Thymus (tissue), 11 donors: ENCODE data around the gene TLX1. TPM values are rescaled to one million over a fixed set of nuclear protein-coding genes. Genes with fewer than 3 reads are reported as not detected.
A peak's percentile ranks its signal among the peaks of the same experiment; 100 is the strongest.

Experiments
- DNase-seq, 9 donors: peaks; one replicate each; pipeline ENCODE4 v3.0.0-alpha.2; 2013; ENCODE audit warnings: low spot score in 9 of 9, low read depth in 6 of 9, missing footprints in 1 of 9
- H3K27ac ChIP-seq, 2 donors: one replicate each; pipeline ENCODE4 v1.5.1; 2013; ENCODE audit warnings: control low read depth in 1 of 2, low read depth in 1 of 2, low read length in 1 of 2, mild to moderate bottlenecking in 1 of 2, moderate library complexity in 1 of 2
- H3K27me3 ChIP-seq, 2 donors: one replicate each; pipeline ENCODE4 v1.5.1; 2013; ENCODE audit warnings: low read length in 1 of 2; ENCODE audit not compliant: control insufficient read depth in 2 of 2, insufficient read depth in 1 of 2
- H3K36me3 ChIP-seq, 2 donors: one replicate each; pipeline ENCODE4 v1.5.1; 2013; ENCODE audit warnings: low read length in 1 of 2, mild to moderate bottlenecking in 1 of 2, moderate library complexity in 1 of 2; ENCODE audit not compliant: control insufficient read depth in 2 of 2, insufficient read depth in 2 of 2
- H3K4me1 ChIP-seq, 2 donors: one replicate each; pipeline ENCODE4 v1.5.1; 2013; ENCODE audit warnings: low read length in 2 of 2; ENCODE audit not compliant: control insufficient read depth in 2 of 2, insufficient read depth in 2 of 2
- H3K4me3 ChIP-seq, 2 donors: one replicate each; pipeline ENCODE4 v1.5.1; 2013; ENCODE audit warnings: low read length in 2 of 2, control low read depth in 1 of 2, mild to moderate bottlenecking in 1 of 2
- H3K9me3 ChIP-seq, 2 donors: one replicate each; pipeline ENCODE4 v1.5.1; 2013; ENCODE audit warnings: low read length in 1 of 2, mild to moderate bottlenecking in 1 of 2; ENCODE audit not compliant: control insufficient read depth in 2 of 2, insufficient read depth in 1 of 2
- WGBS: extraction: QIAGEN DNeasy Blood & Tissue Kit; methylation state at CpG from one replicate; pipeline ENCODE4 v1.1.7; 2013; 5-methylcytosine and 5-hydroxymethylcytosine counted together
- polyA plus RNA-seq: library from polyadenylated mRNA; stranded (reverse); fragments of 200-250 nt; gene quantifications from one replicate; pipeline ENCODE4 v1.2.3, GENCODE V29; 2013
- total RNA-seq: library from RNA; stranded (reverse); fragments of 120-200 nt; gene quantifications from one replicate; pipeline ENCODE4 v1.2.4, GENCODE V29; 2013
- donor health status: healthy.

The TLX1 gene
- total and polyA plus RNA-seq, 2 donors: 0.05 to 0.27 TPM

GRCh38 chr10:101094121-101094879, 36.8 kb upstream of the TLX1 start:
- H3K4me3 ChIP-seq: no peak overlapping the region
- H3K9me3 ChIP-seq: no peaks in the 10 kb centered on the region
- WGBS: 83% methylated on average over 14 of the region's 14 CpGs
- H3K27me3 ChIP-seq: peaks cover 12 to 89% of the 10 kb centered on the region in 2 donors
- no peaks in the 10 kb centered on the region for H3K36me3 ChIP-seq
- no peak for DNase-seq
- no peak overlapping the region for H3K27ac ChIP-seq
- H3K4me1 ChIP-seq: no peaks in the 10 kb centered on the region

DNA sequence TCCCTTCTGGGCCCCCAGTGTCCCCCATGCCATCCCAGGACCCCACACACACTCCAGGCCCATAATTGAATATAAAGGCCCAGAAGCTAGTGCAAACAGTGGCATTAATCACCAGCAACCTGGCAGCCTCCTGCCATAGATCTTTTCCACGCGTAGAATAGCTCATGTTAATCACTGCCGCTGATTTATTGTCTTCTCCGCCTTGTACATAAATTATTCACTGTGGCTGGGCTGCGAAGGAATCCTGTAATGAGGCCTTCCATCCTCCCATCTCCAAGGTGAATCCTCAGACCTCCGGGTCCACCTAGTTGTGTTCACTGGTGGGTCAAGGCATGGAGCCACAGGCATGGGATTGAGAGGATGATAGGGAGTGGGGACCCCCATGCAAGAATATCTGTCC, 36.1 kb upstream of the TLX1 start:
- Histone ChIP-seq H3K4me1 (no peaks in the 10 kb centered on the region), H3K36me3 (no peaks in the 10 kb centered on the region), H3K27ac (no peak overlapping the region), H3K4me3 (no peak overlapping the region), H3K27me3 (peaks cover 12 to 89% of the 10 kb centered on the region in 2 donors), H3K9me3 (no peaks in the 10 kb centered on the region)
- no peak for DNase-seq
- 82% methylated on average over 6 of the region's 6 CpGs for WGBS

GRCh38 chr10:101095550-101096213, 35.4 kb upstream of the TLX1 start:
- H3K9me3 ChIP-seq: no peaks in the 10 kb centered on the region
- WGBS: 20% methylated on average over 7 of the region's 7 CpGs
- peak; percentile 13 to 53 (median 25) for DNase-seq
- peaks cover 9 to 88% of the 10 kb centered on the region in 2 donors for H3K27me3 ChIP-seq
- H3K36me3 ChIP-seq: no peaks in the 10 kb centered on the region
- no peak overlapping the region for H3K27ac ChIP-seq
- no peak overlapping the region for H3K4me3 ChIP-seq
- H3K4me1 ChIP-seq: no peaks in the 10 kb centered on the region

GRCh38 chr10:101096378-101096777, 34.7 kb upstream of the TLX1 start:
- Histone ChIP-seq H3K27me3 (peaks cover 11 to 81% of the 10 kb centered on the region in 2 donors), H3K4me3 (no peak overlapping the region), H3K4me1 (no peaks in the 10 kb centered on the region), H3K9me3 (no peaks in the 10 kb centered on the region), H3K27ac (no peak overlapping the region), H3K36me3 (no peaks in the 10 kb centered on the region)
- WGBS: 95% methylated on average over 4 of the region's 4 CpGs
- DNase-seq: no peak

DNA sequence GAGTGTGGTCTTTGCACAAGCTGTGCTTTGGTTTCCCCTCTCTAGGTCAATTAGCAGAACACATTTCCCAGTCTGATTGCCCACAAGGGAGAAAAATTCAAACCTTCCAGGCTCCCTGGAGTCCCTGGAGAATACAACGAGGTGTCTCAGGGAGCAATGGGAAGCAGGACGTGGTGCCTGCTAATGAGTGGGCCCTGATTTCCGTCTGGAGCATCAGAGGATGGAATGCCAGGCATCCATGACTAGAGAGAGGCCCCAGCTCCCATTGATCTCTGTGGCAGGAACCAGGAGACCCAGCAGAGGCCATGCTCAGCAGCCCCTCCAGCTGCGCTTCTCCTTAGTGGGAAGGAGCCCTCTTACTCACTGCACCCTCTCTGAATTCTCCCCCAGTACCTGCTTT, 33.2 kb upstream of the TLX1 start:
- H3K27ac ChIP-seq: no peak overlapping the region
- 57% methylated on average over 4 of the region's 4 CpGs for WGBS
- H3K27me3 ChIP-seq: peaks cover 14 to 80% of the 10 kb centered on the region in 2 donors
- H3K9me3 ChIP-seq: no peaks in the 10 kb centered on the region
- DNase-seq: no peak
- H3K4me3 ChIP-seq: no peak overlapping the region
- no peaks in the 10 kb centered on the region for H3K36me3 ChIP-seq
- no peaks in the 10 kb centered on the region for H3K4me1 ChIP-seq

DNA sequence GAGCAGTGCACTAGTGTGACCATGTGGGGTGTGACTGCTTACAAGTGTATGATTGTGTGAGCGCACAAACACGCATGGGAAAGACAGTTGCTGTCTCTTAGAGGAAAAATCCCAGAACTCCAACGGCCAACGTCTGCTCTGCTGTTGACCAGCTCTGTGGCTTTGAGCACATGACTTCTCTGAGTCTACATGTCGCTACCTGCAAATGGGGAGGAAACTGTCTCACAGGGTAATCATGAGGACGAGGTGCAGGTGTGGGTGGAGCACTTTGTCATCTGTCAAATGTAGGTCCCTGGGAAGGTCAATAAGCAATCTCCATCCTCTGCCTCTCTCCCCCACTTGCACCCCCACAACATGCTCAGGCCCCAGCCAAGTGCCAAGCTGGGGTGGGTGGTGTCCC, 31.2 kb upstream of the TLX1 start:
- Histone ChIP-seq H3K4me1 (no peaks in the 10 kb centered on the region), H3K27ac (no peak overlapping the region), H3K4me3 (no peak overlapping the region), H3K27me3 (peaks cover 5 to 68% of the 10 kb centered on the region in 2 donors), H3K9me3 (no peaks in the 10 kb centered on the region), H3K36me3 (no peaks in the 10 kb centered on the region)
- no peak for DNase-seq
- WGBS: 77% methylated on average over 6 of the region's 6 CpGs

DNA sequence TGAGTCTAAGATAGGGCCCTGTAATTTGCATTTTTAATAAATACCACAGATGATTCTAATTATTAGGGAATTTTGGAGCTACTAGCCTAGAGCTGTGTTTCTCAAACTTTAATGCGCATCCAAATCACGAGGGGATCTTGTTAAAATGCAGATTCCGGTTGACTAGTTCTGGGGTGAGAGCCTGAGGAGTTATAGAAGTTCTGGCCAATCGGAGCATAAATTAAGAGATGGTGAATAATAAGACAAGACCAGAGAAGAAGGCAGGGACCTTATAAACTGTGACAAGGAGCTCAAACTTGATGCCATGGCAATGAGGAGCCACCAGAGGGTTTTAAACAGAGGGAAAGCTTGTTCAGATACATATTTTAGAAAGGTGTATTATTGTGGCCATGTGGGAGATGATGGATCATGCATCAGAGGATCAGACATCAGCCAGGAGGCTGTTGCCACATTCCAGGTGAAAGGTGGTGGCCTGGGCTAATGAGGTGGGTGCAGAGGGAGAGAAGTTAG, 29.7 kb upstream of the TLX1 start:
- no peaks in the 10 kb centered on the region for H3K36me3 ChIP-seq
- H3K27ac ChIP-seq: no peak overlapping the region
- no peak for DNase-seq
- WGBS: 77% methylated on average over 4 of the region's 4 CpGs
- no peaks in the 10 kb centered on the region for H3K4me1 ChIP-seq
- peaks cover 5 to 63% of the 10 kb centered on the region in 2 donors for H3K27me3 ChIP-seq
- no peak overlapping the region for H3K4me3 ChIP-seq
- H3K9me3 ChIP-seq: no peaks in the 10 kb centered on the region

DNA sequence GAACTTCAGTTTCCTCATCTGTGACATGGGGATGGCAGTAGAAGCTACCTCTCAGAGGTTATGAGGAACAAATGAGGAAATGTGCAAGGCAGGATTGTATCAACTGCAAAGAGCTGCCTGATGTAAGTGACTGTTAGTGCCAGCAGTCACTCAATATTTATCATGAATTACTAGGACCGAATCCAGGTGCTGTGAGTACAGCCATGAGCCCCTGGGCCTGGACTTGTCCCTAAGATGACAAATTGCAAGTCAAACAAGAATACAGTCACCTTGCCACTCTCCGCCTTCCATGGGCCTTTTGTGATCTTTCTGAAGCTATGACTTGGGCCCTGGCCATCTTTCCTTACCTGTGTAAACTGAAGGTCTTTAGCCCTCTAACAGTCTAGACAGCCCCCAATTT, 27.7 kb upstream of the TLX1 start:
- Histone ChIP-seq H3K4me1 (no peaks in the 10 kb centered on the region), H3K4me3 (no peak overlapping the region), H3K27ac (no peak overlapping the region), H3K27me3 (peaks cover 5 to 66% of the 10 kb centered on the region in 2 donors), H3K36me3 (no peaks in the 10 kb centered on the region), H3K9me3 (no peaks in the 10 kb centered on the region)
- WGBS: 94% methylated on average over 2 of the region's 2 CpGs
- DNase-seq: no peak

DNA sequence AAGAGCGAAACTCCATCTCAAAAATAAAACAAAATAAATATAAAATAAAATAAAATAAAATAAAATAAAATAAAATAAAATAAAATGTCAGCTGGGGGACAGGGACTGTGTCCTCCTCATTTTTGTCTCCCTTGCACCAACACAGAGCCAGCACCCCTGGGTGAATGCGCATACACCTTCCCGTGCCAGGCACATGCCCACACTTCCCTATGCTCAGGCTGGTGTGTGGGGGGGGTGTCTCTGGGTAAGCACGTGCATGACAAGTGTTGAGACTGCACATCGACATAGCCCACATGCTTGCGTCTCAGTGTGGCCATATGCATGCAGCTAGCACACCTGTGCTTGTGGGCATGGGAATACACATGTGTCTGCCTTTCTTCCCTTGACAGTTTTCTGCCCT, 24.7 kb upstream of the TLX1 start:
- Histone ChIP-seq H3K36me3 (no peaks in the 10 kb centered on the region), H3K4me1 (no peaks in the 10 kb centered on the region), H3K4me3 (no peak overlapping the region), H3K27ac (no peak overlapping the region), H3K9me3 (no peaks in the 10 kb centered on the region), H3K27me3 (peaks cover 8 to 64% of the 10 kb centered on the region in 2 donors)
- WGBS: 79% methylated on average over 6 of the region's 6 CpGs
- no peak for DNase-seq
